Right atrium auricular region (tissue), 2 donors: ENCODE results near the gene DHX29. TPM values are rescaled to one million over a fixed set of nuclear protein-coding genes. Genes with fewer than 3 reads are reported as not detected.

Experiments used
- DNase-seq: peaks from one replicate; pipeline ENCODE4 v3.0.0-alpha.2; 2019; ENCODE audit warnings: low spot score
- H3K27ac ChIP-seq, 2 donors: fragments of 200-600 bp; sonication (generic); 1 replicate in 1 of 2; 2 replicates in 1 of 2; pipeline ENCODE4 v1.5.1; 2016 to 2019
- H3K27me3 ChIP-seq, 2 donors: fragments of 200-600 bp; sonication (generic); one replicate each; pipeline versions ENCODE4 v1.5.1 to v1.6.0; 2017 to 2019
- H3K36me3 ChIP-seq: fragments of 200-600 bp; sonication (generic); one replicate; pipeline ENCODE4 v1.5.1; 2016
- H3K4me1 ChIP-seq, 2 donors: fragments of 200-600 bp; sonication (generic); one replicate each; pipeline versions ENCODE4 v1.5.1 to v1.6.0; 2017 to 2019
- H3K4me3 ChIP-seq, 2 donors: fragments of 200-600 bp; sonication (generic); 1 replicate in 1 of 2; 2 replicates in 1 of 2; pipeline ENCODE4 v1.5.1; 2017 to 2019; ENCODE audit warnings: mild to moderate bottlenecking in 1 of 2, moderate library complexity in 1 of 2
- H3K9me3 ChIP-seq, 2 donors: fragments of 200-600 bp; sonication (generic); one replicate each; pipeline ENCODE4 v1.5.1; 2019
- total RNA-seq, 2 donors: library from RNA; depleted of rRNA; stranded (reverse); fragments of >200 nt; gene quantifications; one replicate each; pipeline ENCODE4 v1.1.0, GENCODE V29; 2016
- TF ChIP-seq, protein P1 (sequence below), 2 donors: fragments of 200-600 bp; sonication (generic); IDR thresholded peaks; one replicate each; pipeline ENCODE4 v1.5.1; 2019; ENCODE audit warnings: antibody characterized with exemption in 2 of 2

The DHX29 gene
- total RNA-seq, 2 donors from 2014 or later: 17.5 to 20.9 TPM

GRCh38 chr5:55236800-55237199 lies 70.7 kb downstream of the DHX29 start:
- Histone ChIP-seq H3K4me3 (no peak overlapping the region), H3K4me1 (peaks cover 0 to 28% of the 10 kb centered on the region in 2 donors), H3K27ac (no peak overlapping the region), H3K27me3 (peaks cover 16 to 27% of the 10 kb centered on the region in 2 donors), H3K36me3 (no peaks in the 10 kb centered on the region), H3K9me3 (no peaks in the 10 kb centered on the region)
- TF ChIP-seq, protein P1, sequence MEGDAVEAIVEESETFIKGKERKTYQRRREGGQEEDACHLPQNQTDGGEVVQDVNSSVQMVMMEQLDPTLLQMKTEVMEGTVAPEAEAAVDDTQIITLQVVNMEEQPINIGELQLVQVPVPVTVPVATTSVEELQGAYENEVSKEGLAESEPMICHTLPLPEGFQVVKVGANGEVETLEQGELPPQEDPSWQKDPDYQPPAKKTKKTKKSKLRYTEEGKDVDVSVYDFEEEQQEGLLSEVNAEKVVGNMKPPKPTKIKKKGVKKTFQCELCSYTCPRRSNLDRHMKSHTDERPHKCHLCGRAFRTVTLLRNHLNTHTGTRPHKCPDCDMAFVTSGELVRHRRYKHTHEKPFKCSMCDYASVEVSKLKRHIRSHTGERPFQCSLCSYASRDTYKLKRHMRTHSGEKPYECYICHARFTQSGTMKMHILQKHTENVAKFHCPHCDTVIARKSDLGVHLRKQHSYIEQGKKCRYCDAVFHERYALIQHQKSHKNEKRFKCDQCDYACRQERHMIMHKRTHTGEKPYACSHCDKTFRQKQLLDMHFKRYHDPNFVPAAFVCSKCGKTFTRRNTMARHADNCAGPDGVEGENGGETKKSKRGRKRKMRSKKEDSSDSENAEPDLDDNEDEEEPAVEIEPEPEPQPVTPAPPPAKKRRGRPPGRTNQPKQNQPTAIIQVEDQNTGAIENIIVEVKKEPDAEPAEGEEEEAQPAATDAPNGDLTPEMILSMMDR (IDR thresholded peaks at IDR 0.05): no peak
- DNase-seq: no peak

GRCh38 chr5:55234121-55234700 lies 73.3 kb downstream of the DHX29 start:
- Histone ChIP-seq H3K27me3 (peaks cover 32 to 52% of the 10 kb centered on the region in 2 donors), H3K4me1 (peaks cover 0 to 38% of the 10 kb centered on the region in 2 donors), H3K27ac (no peak overlapping the region), H3K4me3 (peak overlapping the region; percentile 41 to 60), H3K9me3 (no peaks in the 10 kb centered on the region), H3K36me3 (no peaks in the 10 kb centered on the region)
- TF ChIP-seq, protein P1 (IDR thresholded peaks at IDR 0.05): no peak
- DNase-seq: no peak

GRCh38 chr5:55232985-55233928 lies 74.2 kb downstream of the DHX29 start, which contains the start of gene CCNO:
Gene CCNO (minus strand): TSS chr5:55233608. CDS start chr5:55233523, 85 bp downstream.
- no peak for DNase-seq
- H3K36me3 ChIP-seq: no peaks in the 10 kb centered on the region
- H3K27me3 ChIP-seq: peaks cover 32 to 51% of the 10 kb centered on the region in 2 donors
- no peaks in the 10 kb centered on the region for H3K9me3 ChIP-seq
- peaks cover 0 to 38% of the 10 kb centered on the region in 2 donors for H3K4me1 ChIP-seq
- peak within 1 kb of the TSS; percentile 41 to 60 for H3K4me3 ChIP-seq
- TF ChIP-seq, protein P1 (IDR thresholded peaks at IDR 0.05): no peak
- H3K27ac ChIP-seq: no peak within 1 kb of the TSS

- Histone ChIP-seq H3K4me1 (peaks cover 0 to 44% of the 10 kb centered on the region in 2 donors), H3K4me3 (peak overlapping the region; percentile 41 to 60), H3K27me3 (peaks cover 41 to 60% of the 10 kb centered on the region in 2 donors), H3K9me3 (no peaks in the 10 kb centered on the region), H3K36me3 (no peaks in the 10 kb centered on the region), H3K27ac (no peak overlapping the region)
- TF ChIP-seq, protein P1 (IDR thresholded peaks at IDR 0.05): no peak
- DNase-seq: no peak
Observed at GRCh38 chr5:55232271-55232984, 75.1 kb downstream of the DHX29 start.

GRCh38 chr5:55231919-55232270 lies 75.6 kb downstream of the DHX29 start:
- no peak for DNase-seq
- Histone ChIP-seq H3K9me3 (no peaks in the 10 kb centered on the region), H3K4me1 (peaks cover 0 to 49% of the 10 kb centered on the region in 2 donors), H3K4me3 (peak overlapping the region in 1 of 2 donors; percentile 60), H3K27me3 (peaks cover 46 to 65% of the 10 kb centered on the region in 2 donors), H3K36me3 (no peaks in the 10 kb centered on the region), H3K27ac (no peak overlapping the region)
- TF ChIP-seq, protein P1 (IDR thresholded peaks at IDR 0.05): no peak
